Mesendoderm (in vitro differentiated cells): ENCODE results near the gene PTGES.
A peak's percentile ranks its signal among the peaks of the same experiment; 100 is the strongest.

Experiments
- DNase-seq: peaks from one replicate; pipeline ENCODE4 v3.0.0; 2013
- H2AK5ac ChIP-seq: 2 replicates; pipeline ENCODE4 v1.6.1; 2013; ENCODE audit warnings: low read length, inconsistent platforms
- H2BK120ac ChIP-seq: 2 replicates; pipeline ENCODE4 v1.6.1; 2013; ENCODE audit warnings: low read depth, mild to moderate bottlenecking, low read length, moderate library complexity, mixed read lengths
- H2BK15ac ChIP-seq: replicated peaks from 2 replicates; pipeline ENCODE4 v1.6.1; 2013; ENCODE audit warnings: low read depth, mild to moderate bottlenecking, moderate library complexity
- H2BK5ac ChIP-seq: 2 replicates; pipeline ENCODE4 v1.6.1; 2013; ENCODE audit warnings: low read length, inconsistent platforms
- H3K18ac ChIP-seq: 2 replicates; pipeline ENCODE4 v1.6.1; 2013; ENCODE audit warnings: mild to moderate bottlenecking, low read length, mixed read lengths
- H3K23ac ChIP-seq: one replicate; pipeline ENCODE4 v1.6.1; 2013; ENCODE audit warnings: low read length
- H3K27ac ChIP-seq: 2 replicates; pipeline ENCODE4 v1.5.1; 2013; ENCODE audit warnings: low read depth, mild to moderate bottlenecking, inconsistent platforms, low read length, moderate library complexity
- H3K27me3 ChIP-seq: 2 replicates; pipeline ENCODE4 v1.6.1; 2013; ENCODE audit warnings: low read length, control low read depth, mild to moderate bottlenecking, inconsistent platforms; ENCODE audit not compliant: insufficient read depth, poor library complexity
- H3K36me3 ChIP-seq: 2 replicates; pipeline ENCODE4 v1.6.1; 2013; ENCODE audit warnings: low read length, inconsistent platforms; ENCODE audit not compliant: control insufficient read depth, insufficient read depth
- H3K4ac ChIP-seq: one replicate; pipeline ENCODE4 v1.6.1; 2013; ENCODE audit warnings: low read depth, mild to moderate bottlenecking, low read length, moderate library complexity
- H3K4me1 ChIP-seq: 2 replicates; pipeline ENCODE4 v1.6.1; 2013; ENCODE audit warnings: low read depth, low read length, inconsistent platforms; ENCODE audit not compliant: control insufficient read depth
- H3K4me2 ChIP-seq: 2 replicates; pipeline ENCODE4 v1.6.1; 2013; ENCODE audit warnings: low read length
- H3K4me3 ChIP-seq: 2 replicates; pipeline ENCODE4 v1.5.1; 2013; ENCODE audit warnings: mild to moderate bottlenecking, low read length
- H3K56ac ChIP-seq: one replicate; pipeline ENCODE4 v1.6.1; 2013; ENCODE audit warnings: low read length
- H3K79me1 ChIP-seq: 2 replicates; pipeline ENCODE4 v1.6.1; 2013; ENCODE audit warnings: low read length, inconsistent platforms
- H3K79me2 ChIP-seq: 2 replicates; pipeline ENCODE4 v1.6.1; 2013; ENCODE audit warnings: mild to moderate bottlenecking, low read length; ENCODE audit not compliant: control insufficient read depth, insufficient read depth
- H3K9ac ChIP-seq: 2 replicates; pipeline ENCODE4 v1.6.1; 2013; ENCODE audit warnings: low read length, inconsistent platforms
- H4K5ac ChIP-seq: one replicate; pipeline ENCODE4 v1.6.1; 2013; ENCODE audit warnings: low read length
- H4K8ac ChIP-seq: one replicate; pipeline ENCODE4 v1.6.1; 2013; ENCODE audit warnings: low read depth, mild to moderate bottlenecking, control low read depth, low read length, moderate library complexity
- WGBS: extraction: QIAGEN DNeasy Blood & Tissue Kit; methylation state at CpG from one replicate; pipeline ENCODE4 v1.1.7; 2013; ENCODE audit warnings: low lambda C conversion rate, missing lambda C conversion rate; ENCODE audit not compliant: insufficient coverage; ENCODE audit errors: extremely low coverage; 5-methylcytosine and 5-hydroxymethylcytosine counted together

The PTGES gene

DNA sequence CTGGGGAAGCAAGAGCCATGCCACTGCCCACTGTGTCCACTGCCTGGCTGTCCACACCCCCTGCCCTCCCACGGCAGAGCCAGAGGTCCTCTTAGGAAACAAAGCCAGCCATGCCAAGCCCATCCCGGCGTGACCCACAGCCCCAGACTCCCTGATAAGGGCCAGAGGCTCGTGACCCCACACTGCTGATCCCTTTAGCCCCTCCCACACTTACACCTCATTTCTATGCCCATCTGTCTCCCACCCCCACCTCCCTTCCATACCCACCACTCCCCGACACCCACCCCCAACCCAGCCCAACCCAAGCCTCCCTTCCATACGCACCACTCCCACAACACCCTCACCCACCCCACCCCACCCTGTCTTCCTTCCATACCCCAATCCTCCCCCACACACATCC is 17.3 kb downstream of the PTGES start:
- DNase-seq = no peak
- no peak overlapping the region for H3K4me3 ChIP-seq
- H2BK5ac ChIP-seq = no peak overlapping the region
- no peak overlapping the region for H3K4ac ChIP-seq
- H3K4me2 ChIP-seq = no peak overlapping the region
- no peak overlapping the region for H4K5ac ChIP-seq
- H3K56ac ChIP-seq = peak overlapping the region; percentile 3
- H3K23ac ChIP-seq = no peak overlapping the region
- H3K4me1 ChIP-seq = no peaks in the 10 kb centered on the region
- H3K18ac ChIP-seq = no peak overlapping the region
- no peak overlapping the region for H4K8ac ChIP-seq
- H3K27ac ChIP-seq = no peak overlapping the region
- H3K27me3 ChIP-seq = no peaks in the 10 kb centered on the region
- H2BK120ac ChIP-seq = no peak overlapping the region
- H3K79me2 ChIP-seq = no peaks in the 10 kb centered on the region
- H2BK15ac ChIP-seq = no peak overlapping the region
- WGBS = no CpG with 5 or more reads among the region's 6 CpGs
- H2AK5ac ChIP-seq = no peak overlapping the region
- H3K9ac ChIP-seq = no peak overlapping the region
- no peaks in the 10 kb centered on the region for H3K36me3 ChIP-seq
- no peaks in the 10 kb centered on the region for H3K79me1 ChIP-seq

DNA sequence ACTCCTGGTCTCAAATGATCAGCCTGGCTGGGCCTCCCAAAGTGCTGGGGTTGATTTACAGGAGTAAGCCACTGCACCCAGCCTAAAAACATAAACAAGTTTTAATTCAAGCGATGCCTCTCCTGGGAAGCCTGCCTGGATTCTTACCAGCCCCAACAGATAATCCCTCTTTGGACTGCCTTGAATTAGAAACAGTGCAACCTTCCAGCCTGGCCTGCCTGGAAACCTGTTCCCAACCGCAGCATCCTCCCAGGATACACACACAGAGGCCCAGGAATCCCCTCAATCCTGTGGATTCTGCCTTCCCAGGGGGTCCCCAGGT is 19.2 kb downstream of the PTGES start:
- no peak overlapping the region for H3K18ac ChIP-seq
- no peak overlapping the region for H3K9ac ChIP-seq
- H2BK120ac ChIP-seq = no peak overlapping the region
- no CpG with 5 or more reads among the region's 2 CpGs for WGBS
- no peaks in the 10 kb centered on the region for H3K36me3 ChIP-seq
- no peaks in the 10 kb centered on the region for H3K79me2 ChIP-seq
- H3K4me2 ChIP-seq = no peak overlapping the region
- H3K27me3 ChIP-seq = no peaks in the 10 kb centered on the region
- H3K4me3 ChIP-seq = no peak overlapping the region
- no peak for DNase-seq
- H2BK5ac ChIP-seq = no peak overlapping the region
- H3K56ac ChIP-seq = no peak overlapping the region
- no peak overlapping the region for H3K27ac ChIP-seq
- H3K23ac ChIP-seq = no peak overlapping the region
- no peak overlapping the region for H4K8ac ChIP-seq
- H4K5ac ChIP-seq = no peak overlapping the region
- no peaks in the 10 kb centered on the region for H3K4me1 ChIP-seq
- H3K79me1 ChIP-seq = no peaks in the 10 kb centered on the region
- no peak overlapping the region for H3K4ac ChIP-seq
- H2BK15ac ChIP-seq = no peak overlapping the region
- H2AK5ac ChIP-seq = no peak overlapping the region

DNA sequence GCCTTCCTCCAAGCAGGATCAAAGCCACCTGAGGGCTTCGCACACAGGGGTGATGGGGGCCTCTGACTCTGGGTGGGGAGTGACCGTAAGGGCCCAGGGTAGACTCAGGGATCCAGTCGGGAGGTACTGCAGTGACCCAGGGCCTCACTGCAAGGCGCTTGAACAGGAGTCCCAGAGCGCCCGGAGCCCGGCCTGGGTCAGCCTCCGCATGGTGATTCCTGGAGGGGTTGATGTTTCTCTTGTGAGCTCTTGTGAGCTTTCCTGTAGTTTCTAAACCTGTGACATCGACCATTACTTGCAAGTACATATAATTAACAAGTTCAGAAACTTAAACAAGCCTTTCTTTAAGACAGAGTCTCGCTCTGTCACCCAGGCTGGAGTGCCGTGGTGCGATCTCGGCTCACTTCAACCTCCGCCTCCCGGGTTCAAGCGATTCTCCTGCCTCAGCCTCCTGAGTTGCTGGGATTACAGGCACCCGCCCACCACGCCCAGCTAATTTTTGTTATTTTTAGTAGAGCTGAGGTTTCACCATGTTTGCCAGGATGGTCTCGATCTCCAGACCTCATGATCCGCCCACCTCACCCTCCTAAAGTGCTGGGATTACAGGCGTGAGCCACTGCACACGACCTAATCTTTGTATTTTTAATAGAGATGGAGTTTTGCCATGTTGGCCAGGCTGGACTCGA is 19.8 kb downstream of the PTGES start:
- Histone ChIP-seq H3K18ac (no peak overlapping the region), H3K4me3 (no peak overlapping the region), H2AK5ac (no peak overlapping the region), H3K79me1 (no peaks in the 10 kb centered on the region), H3K27me3 (no peaks in the 10 kb centered on the region), H3K4me2 (no peak overlapping the region), H4K5ac (no peak overlapping the region), H2BK120ac (no peak overlapping the region), H2BK5ac (no peak overlapping the region), H2BK15ac (no peak overlapping the region), H3K23ac (no peak overlapping the region), H3K4me1 (no peaks in the 10 kb centered on the region), H3K79me2 (no peaks in the 10 kb centered on the region), H3K27ac (no peak overlapping the region), H3K36me3 (no peaks in the 10 kb centered on the region), H3K56ac (no peak overlapping the region), H3K4ac (no peak overlapping the region), H3K9ac (no peak overlapping the region), H4K8ac (no peak overlapping the region)
- DNase-seq = no peak
- WGBS = no CpG with 5 or more reads among the region's 23 CpGs

DNA sequence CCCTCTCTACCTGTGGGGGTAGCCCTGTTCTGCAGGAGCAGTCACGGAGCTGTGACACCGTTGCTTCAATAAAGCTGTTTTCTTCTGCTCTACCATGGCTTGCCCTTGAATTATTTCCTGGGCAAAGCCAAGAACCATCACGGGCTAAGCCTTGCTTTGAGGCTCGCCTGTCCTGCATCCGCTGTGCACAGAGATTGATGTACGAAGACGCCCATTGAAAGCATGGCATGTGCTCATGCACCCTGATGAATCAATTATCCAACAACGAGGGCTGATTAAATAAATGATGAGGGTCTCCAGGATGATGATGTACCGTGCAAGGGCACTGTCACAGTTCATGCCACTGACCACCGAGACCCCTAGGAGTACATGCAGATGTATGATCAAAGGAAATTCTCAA is 20.7 kb downstream of the PTGES start:
- WGBS = no CpG with 5 or more reads among the region's 10 CpGs
- H3K79me1 ChIP-seq = no peaks in the 10 kb centered on the region

DNA sequence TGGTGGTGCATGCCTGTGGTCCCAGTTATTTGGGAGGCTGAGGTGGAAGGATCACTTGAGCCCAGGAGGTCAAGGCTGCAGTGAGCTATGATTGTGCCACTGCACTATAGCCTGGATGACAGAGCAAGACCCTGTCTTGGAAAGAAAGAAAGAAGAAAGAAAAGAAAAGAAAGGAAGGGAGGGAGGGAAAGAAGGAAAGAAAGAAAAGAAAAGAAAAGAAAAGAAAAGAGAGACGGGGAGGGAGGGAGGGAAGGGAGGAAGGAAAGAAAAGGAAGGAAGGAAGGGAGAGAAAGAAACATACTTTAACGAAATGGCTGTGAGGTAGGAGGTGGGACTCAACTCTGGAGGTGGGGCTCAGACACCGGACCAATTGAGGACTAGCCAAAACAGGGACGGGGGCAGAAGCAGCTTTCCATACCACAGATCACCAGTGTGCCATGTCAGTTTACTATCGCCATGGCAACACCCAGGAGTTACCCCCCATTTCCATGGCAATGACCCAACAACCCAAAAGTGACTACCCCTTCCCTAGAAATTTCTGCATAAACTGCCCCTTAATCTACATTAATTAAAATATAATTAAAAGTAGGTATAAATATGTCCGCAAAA is 21.3 kb downstream of the PTGES start:
- H3K56ac ChIP-seq = no peak overlapping the region
- H3K9ac ChIP-seq = no peak overlapping the region
- no peak overlapping the region for H2BK5ac ChIP-seq
- no peaks in the 10 kb centered on the region for H3K79me2 ChIP-seq
- H3K27ac ChIP-seq = no peak overlapping the region
- no CpG with 5 or more reads among the region's 6 CpGs for WGBS
- no peak overlapping the region for H4K5ac ChIP-seq
- no peaks in the 10 kb centered on the region for H3K4me1 ChIP-seq
- no peak overlapping the region for H2BK120ac ChIP-seq
- no peak overlapping the region for H3K4me2 ChIP-seq
- H3K36me3 ChIP-seq = no peaks in the 10 kb centered on the region
- H3K4me3 ChIP-seq = no peak overlapping the region
- H2AK5ac ChIP-seq = no peak overlapping the region
- no peaks in the 10 kb centered on the region for H3K79me1 ChIP-seq
- no peak for DNase-seq
- H3K23ac ChIP-seq = no peak overlapping the region
- H3K18ac ChIP-seq = no peak overlapping the region
- no peak overlapping the region for H4K8ac ChIP-seq
- H3K27me3 ChIP-seq = no peaks in the 10 kb centered on the region
- H2BK15ac ChIP-seq = no peak overlapping the region
- H3K4ac ChIP-seq = no peak overlapping the region

More for the DNA sequence above, 20.7 kb downstream of the PTGES start:
- Histone ChIP-seq H3K36me3 (no peaks in the 10 kb centered on the region), H2BK120ac (no peak overlapping the region), H3K79me2 (no peaks in the 10 kb centered on the region), H3K4me3 (no peak overlapping the region), H3K9ac (no peak overlapping the region), H3K56ac (no peak overlapping the region), H3K27ac (no peak overlapping the region), H2BK15ac (no peak overlapping the region), H3K23ac (no peak overlapping the region), H4K8ac (no peak overlapping the region), H3K27me3 (no peaks in the 10 kb centered on the region), H3K18ac (no peak overlapping the region), H3K4me1 (no peaks in the 10 kb centered on the region), H3K4ac (no peak overlapping the region), H2BK5ac (no peak overlapping the region), H2AK5ac (no peak overlapping the region), H3K4me2 (no peak overlapping the region), H4K5ac (no peak overlapping the region)
- DNase-seq = no peak

DNA sequence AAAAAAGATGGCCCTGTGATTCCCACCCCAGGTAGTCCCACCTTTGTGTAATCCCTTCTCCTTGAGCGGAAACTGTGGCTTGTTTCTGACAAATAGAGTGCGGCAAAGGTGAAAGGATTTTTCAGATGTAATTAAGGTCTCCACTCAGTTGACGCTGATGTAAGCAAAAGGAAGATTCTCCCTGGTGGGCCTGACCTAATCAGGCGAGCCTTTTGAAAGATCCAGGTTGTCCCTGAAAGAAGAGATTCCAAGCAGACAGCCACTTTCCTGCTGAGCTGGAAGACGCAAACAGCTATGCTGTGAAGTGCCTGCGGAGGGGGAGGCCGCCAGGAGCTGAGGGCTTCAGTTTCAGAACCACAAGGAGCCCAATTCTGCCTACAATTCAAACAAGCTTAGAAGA is 24.1 kb downstream of the PTGES start:
- H3K27ac ChIP-seq = no peak overlapping the region
- H3K56ac ChIP-seq = no peak overlapping the region
- no peak overlapping the region for H2BK120ac ChIP-seq
- H3K18ac ChIP-seq = no peak overlapping the region
- no peak overlapping the region for H3K9ac ChIP-seq
- no peak overlapping the region for H3K4ac ChIP-seq
- H3K79me1 ChIP-seq = no peaks in the 10 kb centered on the region
- H3K79me2 ChIP-seq = no peaks in the 10 kb centered on the region
- no peak overlapping the region for H2AK5ac ChIP-seq
- no peaks in the 10 kb centered on the region for H3K4me1 ChIP-seq
- no peak overlapping the region for H2BK5ac ChIP-seq
- no peak overlapping the region for H4K8ac ChIP-seq
- H3K4me3 ChIP-seq = no peak overlapping the region
- H3K4me2 ChIP-seq = no peak overlapping the region
- no peaks in the 10 kb centered on the region for H3K36me3 ChIP-seq
- H2BK15ac ChIP-seq = no peak overlapping the region
- WGBS = no CpG with 5 or more reads among the region's 7 CpGs
- no peak overlapping the region for H4K5ac ChIP-seq
- H3K23ac ChIP-seq = no peak overlapping the region
- H3K27me3 ChIP-seq = no peaks in the 10 kb centered on the region
- DNase-seq = no peak
